GM15510 (cell line): ENCODE data around the gene FNDC8.

Experiments used
- POLR2A ChIP-seq: IDR thresholded peaks from 3 replicates; pipeline ENCODE4 v1.6.1; 2011; ENCODE audit warnings: borderline replicate concordance; ENCODE audit not compliant: insufficient read length; ENCODE audit errors: extremely low read depth

The FNDC8 gene

DNA sequence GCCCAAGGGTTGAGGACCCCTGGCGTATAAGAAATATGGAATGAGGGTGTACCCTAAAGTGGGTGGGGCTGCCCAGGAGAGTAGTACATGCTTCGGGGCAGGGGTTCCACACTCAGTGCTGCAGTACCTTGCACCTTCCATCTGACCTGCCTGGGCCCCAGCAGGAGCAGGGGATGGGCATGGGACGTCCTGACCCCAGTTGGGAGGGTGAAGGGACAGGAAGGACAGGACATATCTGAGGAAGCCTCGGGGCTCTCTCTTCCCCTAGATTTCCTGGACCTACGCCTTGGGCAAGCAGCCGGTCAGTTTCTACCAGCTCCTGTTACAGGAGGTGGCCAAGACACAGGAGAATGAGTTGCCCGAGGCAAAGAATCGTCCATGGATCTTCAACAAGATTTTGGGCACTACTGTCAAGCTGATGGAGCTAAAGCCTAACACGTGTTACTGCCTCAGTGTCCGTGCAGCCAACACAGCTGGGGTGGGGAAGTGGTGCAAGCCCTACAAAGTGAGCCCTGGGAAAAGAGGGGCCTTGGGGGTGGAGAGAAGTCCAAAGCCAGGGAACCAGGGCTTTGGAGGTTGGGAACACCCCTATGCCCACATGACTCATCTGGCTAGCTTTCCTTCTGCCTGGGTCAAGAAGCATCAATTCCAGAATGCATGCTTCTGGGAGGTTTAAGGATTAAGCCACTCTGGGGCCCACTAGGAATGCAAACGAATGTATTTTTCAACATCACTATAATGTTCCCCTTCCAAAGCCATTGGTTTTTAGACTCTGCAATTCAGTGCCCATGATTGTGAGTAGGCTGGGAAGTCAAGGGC, 7.9 kb downstream of the FNDC8 start:
- no peak for TF ChIP-seq POLR2A

DNA sequence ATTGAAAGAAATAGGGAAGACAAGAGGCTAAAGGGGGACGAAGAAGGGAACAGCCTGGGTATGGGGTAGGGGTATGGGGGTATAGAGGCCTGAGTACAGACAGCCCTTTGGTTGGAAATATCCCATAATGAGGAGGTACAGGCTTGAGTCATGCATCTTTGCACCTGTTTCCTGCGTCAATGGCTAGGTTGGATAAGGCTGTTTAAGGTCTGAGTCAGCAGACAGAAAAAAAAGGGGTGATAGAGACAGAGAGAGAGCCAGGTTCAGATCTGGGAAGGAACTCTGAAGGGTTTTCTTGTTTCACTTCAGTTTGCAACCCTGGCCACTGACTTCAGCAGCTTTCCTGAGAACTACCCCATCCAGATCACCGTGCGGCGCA, 8.5 kb downstream of the FNDC8 start:
- TF ChIP-seq POLR2A: no peak

DNA sequence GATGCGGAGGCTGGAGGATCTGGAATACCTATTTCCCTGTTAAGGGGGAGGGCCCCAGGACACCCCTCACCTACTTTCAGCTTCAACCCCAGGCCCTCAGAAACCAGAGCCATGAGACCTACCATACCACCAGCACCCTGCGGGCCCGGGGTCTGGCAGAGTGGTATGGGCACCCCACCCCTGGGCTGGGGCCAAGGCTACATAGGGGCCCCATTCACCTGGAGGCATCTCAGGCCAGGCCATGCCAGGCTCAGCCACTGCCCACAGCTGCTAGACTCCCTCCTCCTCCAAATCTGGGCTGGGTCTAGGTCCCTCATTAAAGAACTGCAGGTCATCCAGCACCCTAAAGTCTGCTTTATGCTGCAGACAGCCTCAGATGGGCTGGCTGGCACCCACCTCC, 9.0 kb downstream of the FNDC8 start:
- TF ChIP-seq POLR2A: no peak

- TF ChIP-seq POLR2A: no peak
Measured at GRCh38 chr17:35132099-35132498, 10.7 kb downstream of the FNDC8 start.

- no peak for TF ChIP-seq POLR2A
Measured at GRCh38 chr17:35132816-35133550, 11.6 kb downstream of the FNDC8 start.

DNA sequence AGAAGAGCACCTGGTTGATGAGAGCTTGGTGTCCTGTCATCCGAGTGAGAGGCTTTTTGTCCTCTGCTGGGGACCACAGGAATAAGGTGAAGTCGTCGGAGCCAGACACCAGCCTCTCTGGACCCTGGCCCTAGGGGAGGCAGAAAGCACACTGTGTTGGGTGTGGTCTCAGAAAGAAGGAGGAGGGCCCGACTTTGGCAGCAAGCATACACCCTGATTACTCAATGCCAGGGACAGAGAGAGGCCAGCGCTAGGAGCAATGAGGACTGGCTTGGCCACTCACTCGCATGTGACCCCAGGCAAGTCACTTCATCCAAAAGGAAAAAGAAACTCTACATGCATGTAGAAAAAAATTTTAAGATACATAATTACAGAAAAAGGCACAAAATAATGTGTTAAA, 13.9 kb downstream of the FNDC8 start:
- no peak for TF ChIP-seq POLR2A

DNA sequence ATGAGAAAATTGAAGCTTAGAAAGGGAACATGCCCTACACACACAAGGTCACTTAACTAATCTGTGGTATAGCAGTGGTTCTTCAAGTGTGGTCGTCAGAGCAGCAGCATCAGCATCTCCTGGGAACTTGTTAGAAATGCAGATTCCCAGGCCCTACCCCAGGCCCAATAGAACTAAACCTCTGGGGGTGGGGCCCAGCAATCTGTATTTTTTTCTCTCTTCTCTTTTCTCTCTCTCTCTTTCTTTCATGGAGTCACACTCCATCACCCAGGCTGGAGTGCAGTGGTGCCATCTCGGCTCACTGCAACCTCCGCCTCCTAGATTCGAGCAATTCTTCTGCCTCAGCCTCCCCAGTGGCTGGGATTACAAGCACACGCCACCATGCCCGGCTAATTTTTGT, 16.8 kb downstream of the FNDC8 start:
- TF ChIP-seq POLR2A: no peak

DNA sequence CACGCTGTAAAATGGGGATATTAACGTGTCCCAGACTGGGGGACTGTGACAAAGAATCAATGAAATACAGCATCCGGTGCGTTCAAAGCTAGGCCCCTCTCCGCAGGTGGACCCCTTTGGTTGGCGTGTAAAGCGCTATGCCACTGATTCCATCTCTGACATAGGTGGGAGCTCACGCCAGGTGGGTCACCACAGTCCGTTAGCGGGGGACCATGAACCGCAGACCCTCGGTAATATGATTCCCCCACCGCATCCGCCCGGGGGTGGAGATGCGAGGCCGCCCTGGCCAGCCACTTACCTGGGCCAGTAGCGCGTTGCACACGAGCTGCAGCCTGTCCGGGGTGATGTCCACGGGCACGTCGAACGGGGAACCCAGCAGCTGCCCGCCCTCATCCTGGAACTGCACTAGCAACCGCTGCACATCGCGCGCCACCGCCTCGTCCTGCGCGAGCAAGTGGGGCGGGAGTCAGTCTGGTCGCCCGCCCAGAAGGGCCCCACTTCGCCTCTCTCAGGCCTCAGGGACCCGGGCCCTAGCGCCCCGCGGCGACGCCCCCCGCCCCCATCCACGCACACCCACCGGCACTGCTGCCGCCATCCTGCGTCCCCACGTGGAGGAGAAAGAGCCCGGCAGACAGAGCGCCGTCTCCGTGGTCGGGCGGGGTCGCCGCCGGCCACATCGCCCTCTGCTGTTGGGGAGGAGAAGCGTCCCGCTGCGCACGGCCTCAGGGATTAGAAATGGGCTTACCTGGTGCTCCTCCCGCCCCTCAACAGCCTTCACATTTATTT, 20.5 kb downstream of the FNDC8 start, which contains the start of gene NLE1:
TSS of gene NLE1 (minus strand) at position 623 of the 786 bp plus-strand sequence. CDS start at position 595, 28 bp downstream.
- peak; percentile 74 for TF ChIP-seq POLR2A

DNA sequence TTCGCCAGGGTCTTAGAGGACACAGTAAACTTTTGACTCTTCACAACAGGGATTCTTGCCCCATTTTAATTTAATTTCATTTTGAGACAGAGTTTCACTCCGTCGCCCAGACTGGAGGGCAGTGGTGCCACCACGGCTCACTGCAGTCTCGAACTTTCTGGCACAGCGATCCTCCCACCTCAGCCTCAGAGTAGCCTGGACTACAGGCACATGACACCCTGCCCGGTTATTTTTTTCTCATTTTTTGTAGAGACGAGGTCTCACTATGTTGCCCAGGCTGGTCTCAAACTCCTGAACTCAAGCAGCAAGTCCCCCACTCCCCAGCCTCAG, 21.0 kb downstream of the FNDC8 start:
- TF ChIP-seq POLR2A: no peak

- no peak for TF ChIP-seq POLR2A
Measured at GRCh38 chr17:35144840-35145239, 23.4 kb downstream of the FNDC8 start.

GRCh38 chr17:35146214-35146833, 24.9 kb downstream of the FNDC8 start:
- no peak for TF ChIP-seq POLR2A

DNA sequence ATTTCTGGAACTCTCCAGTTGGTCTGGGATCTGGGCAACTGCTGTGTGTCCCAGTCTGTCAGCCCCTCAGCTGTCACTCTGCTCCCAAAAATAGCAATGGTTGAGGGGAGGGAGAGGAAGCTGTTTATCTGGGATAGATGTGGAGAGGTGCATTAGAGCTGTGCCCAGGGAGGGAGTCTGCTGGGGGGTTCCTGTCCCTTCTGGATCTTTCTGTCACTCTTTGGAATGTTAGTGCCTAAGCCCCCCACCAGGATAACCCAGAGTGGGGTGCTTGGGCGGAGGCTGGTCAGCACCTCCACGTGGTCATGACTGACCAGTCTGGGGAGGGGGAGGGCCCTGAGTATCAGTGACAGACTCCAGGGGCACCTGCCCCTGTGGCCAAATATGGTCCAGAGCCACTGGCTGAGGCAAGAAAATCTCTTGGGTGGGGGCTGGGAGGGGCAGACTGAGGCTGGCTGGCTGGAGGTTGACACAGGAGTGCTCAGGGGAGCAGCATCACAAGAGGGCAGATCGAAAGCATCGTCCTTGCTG, 26.0 kb downstream of the FNDC8 start, which contains the start of gene UNC45B:
TSS of gene UNC45B (plus strand) at position 443 of the 531 bp plus-strand sequence. CDS start 447 bp downstream, outside the sequence.
- TF ChIP-seq POLR2A: no peak

DNA sequence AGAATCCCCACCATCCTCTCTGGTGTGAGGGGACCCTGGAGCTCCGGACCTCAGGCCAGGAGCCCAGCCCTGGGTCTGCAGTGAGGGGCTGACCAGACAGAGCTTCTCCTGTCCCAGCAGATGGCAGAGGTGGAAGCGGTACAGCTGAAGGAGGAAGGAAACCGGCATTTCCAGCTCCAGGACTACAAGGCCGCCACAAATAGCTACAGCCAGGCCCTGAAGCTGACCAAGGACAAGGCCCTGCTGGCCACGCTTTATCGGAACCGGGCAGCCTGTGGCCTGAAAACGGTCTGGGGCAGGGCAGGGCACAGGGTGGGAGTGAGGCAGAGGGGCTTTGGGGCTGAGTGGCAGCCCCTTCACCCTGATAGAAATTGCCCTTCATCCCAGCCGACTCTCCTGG, 26.7 kb downstream of the FNDC8 start:
- TF ChIP-seq POLR2A: no peak

DNA sequence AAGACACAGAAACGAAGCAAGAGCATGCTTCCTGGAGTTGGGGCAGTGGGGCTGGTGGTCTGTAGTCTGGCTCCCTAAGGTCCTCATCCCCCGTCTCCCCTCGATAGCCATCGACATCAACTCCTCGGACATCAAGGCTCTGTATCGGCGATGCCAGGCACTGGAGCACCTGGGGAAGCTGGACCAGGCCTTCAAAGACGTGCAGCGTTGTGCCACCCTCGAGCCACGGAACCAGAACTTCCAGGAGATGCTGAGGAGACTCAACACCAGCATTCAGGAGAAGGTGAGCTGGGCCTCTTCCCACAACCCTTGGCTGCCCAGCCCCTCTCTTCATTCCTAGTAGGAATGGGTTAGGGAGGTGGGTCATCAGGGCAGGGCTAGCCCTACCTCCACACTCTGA, 28.5 kb downstream of the FNDC8 start:
- TF ChIP-seq POLR2A: no peak
